H1 (cell line): ENCODE measurements around the gene NOTUM. TPM values are rescaled to one million over a fixed set of nuclear protein-coding genes. Genes with fewer than 3 reads are reported as not detected.

Experiments used
- CTCF ChIA-PET: fragments of 300-600 bp; sonication (Branson Sonifier 250); formaldehyde crosslinking; loops from one replicate; lab custom pipeline; 2021; ENCODE audit not compliant: partially characterized antibody; lab: Charles Lee
- POLR2A ChIA-PET: fragments of 300-600 bp; sonication (Branson Sonifier 250); formaldehyde crosslinking; loops from one replicate; lab custom pipeline; 2021; ENCODE audit warnings: inconsistent platforms; ENCODE audit not compliant: partially characterized antibody; lab: Charles Lee
- DNase-seq, 2 experiments: peaks; one replicate each; pipeline versions ENCODE4 v3.0.0 to v3.0.0-alpha.2; 2010 to 2022; ENCODE audit warnings: low spot score in 2 of 2, low read depth in 1 of 2, mixed read lengths in 1 of 2
- FAIRE-seq: peaks from 2 replicates; lab custom pipeline; 2011; peaks lifted over from hg19 to GRCh38; lab: Jason Lieb, UNC
- H2AFZ ChIP-seq: 2 replicates; pipeline ENCODE4 v1.8.1; 2012; ENCODE audit warnings: low read length, inconsistent platforms
- H2AK5ac ChIP-seq: 2 replicates; pipeline ENCODE4 v1.6.1; 2013; ENCODE audit warnings: low read depth, low read length
- H2BK120ac ChIP-seq: replicated peaks from 2 replicates; pipeline ENCODE3; 2013; ENCODE audit warnings: low read depth, low read length, inconsistent platforms
- H2BK12ac ChIP-seq: 2 replicates; pipeline ENCODE4 v1.6.1; 2013; ENCODE audit warnings: low read depth, low read length
- H2BK15ac ChIP-seq: 2 replicates; pipeline ENCODE4 v1.6.1; 2013; ENCODE audit warnings: low read length
- H2BK20ac ChIP-seq: 2 replicates; pipeline ENCODE4 v1.6.1; 2013; ENCODE audit warnings: low read length
- H2BK5ac ChIP-seq: 2 replicates; pipeline ENCODE4 v1.6.1; 2013; ENCODE audit warnings: low read depth, low read length
- H3K14ac ChIP-seq: 2 replicates; pipeline ENCODE4 v1.6.1; 2013; ENCODE audit warnings: inconsistent platforms; ENCODE audit not compliant: insufficient read length
- H3K18ac ChIP-seq: 2 replicates; pipeline ENCODE4 v1.6.1; 2013; ENCODE audit warnings: low read length; ENCODE audit errors: extremely low read depth
- H3K23ac ChIP-seq: 2 replicates; pipeline ENCODE4 v1.6.1; 2013; ENCODE audit warnings: inconsistent platforms; ENCODE audit not compliant: insufficient read length
- H3K23me2 ChIP-seq: 2 replicates; pipeline ENCODE4 v1.6.1; 2013; ENCODE audit warnings: low read depth, low read length
- H3K27ac ChIP-seq: 2 replicates; pipeline ENCODE4 v1.6.1; 2011; ENCODE audit warnings: low read depth, low read length, inconsistent platforms
- H3K27me3 ChIP-seq, 4 experiments: replicated peaks in 1 of 4; 1 replicate in 1 of 4; 2 replicates in 3 of 4; pipeline versions ENCODE4 v1.6.1 to v1.8.1; 2011 to 2013; ENCODE audit warnings: low read length in 3 of 4, mild to moderate bottlenecking in 3 of 4, inconsistent platforms in 2 of 4, mixed read lengths in 2 of 4, moderate library complexity in 1 of 4; ENCODE audit not compliant: control insufficient read depth in 3 of 4, insufficient read depth in 3 of 4; ENCODE audit errors: extremely low read depth in 1 of 4
- H3K36me3 ChIP-seq, 4 experiments: 2 replicates each; pipeline versions ENCODE4 v1.6.1 to v1.8.1; 2011 to 2013; ENCODE audit warnings: mild to moderate bottlenecking in 4 of 4, low read length in 3 of 4, moderate library complexity in 2 of 4, control low read depth in 1 of 4, inconsistent platforms in 1 of 4; ENCODE audit not compliant: insufficient read depth in 4 of 4, control insufficient read depth in 2 of 4
- H3K4ac ChIP-seq: replicated peaks from 2 replicates; pipeline ENCODE3; 2013; ENCODE audit warnings: low read length, low read depth, mixed read lengths, inconsistent platforms; ENCODE audit not compliant: insufficient read length
- H3K4me1 ChIP-seq, 4 experiments: replicated peaks in 1 of 4; 1 replicate in 1 of 4; 2 replicates in 3 of 4; pipeline versions ENCODE4 v1.6.1 to v1.8.1; 2011 to 2013; ENCODE audit warnings: low read length in 3 of 4, inconsistent platforms in 2 of 4, mixed read lengths in 1 of 4; ENCODE audit not compliant: insufficient read depth in 4 of 4, control insufficient read depth in 3 of 4
- H3K4me2 ChIP-seq, 2 experiments: 2 replicates each; pipeline versions ENCODE4 v1.6.1 to v1.8.1; 2011 to 2013; ENCODE audit warnings: low read depth in 2 of 2, low read length in 2 of 2, control low read depth in 1 of 2, inconsistent platforms in 1 of 2, mild to moderate bottlenecking in 1 of 2; ENCODE audit not compliant: insufficient read depth in 1 of 2
- H3K4me3 ChIP-seq, 4 experiments: fragments of 200-600, 300-600 bp in 1 of 4; sonication (generic), shearing (Covaris generic), sonication (Bioruptor Twin) in 1 of 4; 2 replicates each; pipeline versions ENCODE4 v1.5.1 to v1.8.1; 2011 to 2016; ENCODE audit warnings: low read length in 4 of 4, low read depth in 3 of 4, control low read depth in 2 of 4, inconsistent platforms in 2 of 4, mild to moderate bottlenecking in 2 of 4, mixed read lengths in 1 of 4, moderate library complexity in 1 of 4; ENCODE audit not compliant: insufficient read depth in 2 of 4; ENCODE audit errors: extremely low read depth in 1 of 4
- H3K56ac ChIP-seq: replicated peaks from 2 replicates; pipeline ENCODE3; 2013; ENCODE audit warnings: low read depth, mild to moderate bottlenecking, mixed read lengths, low read length, inconsistent platforms; ENCODE audit not compliant: insufficient read length
- H3K79me1 ChIP-seq: 2 replicates; pipeline ENCODE4 v1.6.1; 2013; ENCODE audit warnings: low read depth, low read length, control low read depth
- H3K79me2 ChIP-seq, 2 experiments: 2 replicates each; pipeline versions ENCODE4 v1.6.1 to v1.8.1; 2012 to 2013; ENCODE audit warnings: low read length in 2 of 2, mild to moderate bottlenecking in 2 of 2, inconsistent platforms in 1 of 2; ENCODE audit not compliant: insufficient read depth in 2 of 2, control insufficient read depth in 1 of 2
- H3K9ac ChIP-seq, 4 experiments: replicated peaks in 1 of 4; 1 replicate in 1 of 4; 2 replicates in 3 of 4; pipeline versions ENCODE4 v1.6.1 to v1.8.1; 2011 to 2013; ENCODE audit warnings: low read depth in 3 of 4, low read length in 3 of 4, control low read depth in 2 of 4, mild to moderate bottlenecking in 2 of 4, moderate library complexity in 2 of 4, inconsistent platforms in 1 of 4; ENCODE audit errors: extremely low read depth in 1 of 4
- H3K9me3 ChIP-seq, 2 experiments: 2 replicates each; pipeline versions ENCODE4 v1.6.1 to v1.8.1; 2012 to 2013; ENCODE audit warnings: mild to moderate bottlenecking in 2 of 2, moderate library complexity in 2 of 2, control low read depth in 1 of 2, inconsistent platforms in 1 of 2, low read depth in 1 of 2, low read length in 1 of 2, mixed read lengths in 1 of 2; ENCODE audit not compliant: insufficient read depth in 2 of 2
- H4K20me1 ChIP-seq, 2 experiments: replicated peaks in 1 of 2; 2 replicates each; pipeline versions ENCODE3 to v1.8.1; 2011 to 2013; ENCODE audit warnings: inconsistent platforms in 2 of 2, low read length in 2 of 2, mild to moderate bottlenecking in 1 of 2; ENCODE audit not compliant: insufficient read depth in 2 of 2, control insufficient read depth in 1 of 2
- H4K5ac ChIP-seq: 2 replicates; pipeline ENCODE4 v1.6.1; 2013; ENCODE audit warnings: low read length, low read depth, mixed read lengths, inconsistent platforms; ENCODE audit not compliant: insufficient read length
- H4K8ac ChIP-seq: 2 replicates; pipeline ENCODE4 v1.8.0; 2013; ENCODE audit warnings: mild to moderate bottlenecking, moderate library complexity, low read length, inconsistent platforms; ENCODE audit not compliant: insufficient read depth; ENCODE audit errors: extremely low read depth
- H4K91ac ChIP-seq: replicated peaks from 2 replicates; pipeline ENCODE3; 2013; ENCODE audit warnings: low read length, mixed read lengths, inconsistent platforms; ENCODE audit not compliant: insufficient read length
- ASH2L ChIP-seq: fragments of 200-600, 300-600 bp; sonication (generic); IDR thresholded peaks from one replicate; pipeline ENCODE4 v1.7.1; 2017; ENCODE audit warnings: low read length
- BRCA1 ChIP-seq: IDR thresholded peaks from 2 replicates; pipeline ENCODE4 v1.6.1; 2012; ENCODE audit warnings: low read depth, low read length, improper control_type of control experiment
- CTBP2 ChIP-seq: IDR thresholded peaks from 2 replicates; pipeline ENCODE4 v1.7.0; 2011; ENCODE audit warnings: borderline replicate concordance, mild to moderate bottlenecking, moderate library complexity, mixed read lengths, low read length; ENCODE audit not compliant: insufficient read depth, insufficient read length
- FOSL1 ChIP-seq: IDR thresholded peaks from 2 replicates; pipeline ENCODE4 v1.6.1; 2011; ENCODE audit warnings: mild to moderate bottlenecking, low read depth, low read length, moderate library complexity; ENCODE audit not compliant: insufficient read depth
- JUN ChIP-seq: IDR thresholded peaks from 2 replicates; pipeline ENCODE4 v1.6.1; 2011; ENCODE audit warnings: low read depth, mild to moderate bottlenecking, improper control_type of control experiment, low read length
- NANOG ChIP-seq: IDR thresholded peaks from 2 replicates; pipeline ENCODE4 v1.6.1; 2011; ENCODE audit warnings: low read length, low read depth, mild to moderate bottlenecking, inconsistent platforms; ENCODE audit not compliant: insufficient read depth, poor library complexity, severe bottlenecking
- NRF1 ChIP-seq: IDR thresholded peaks from 2 replicates; pipeline ENCODE4 v1.6.1; 2011; ENCODE audit warnings: mild to moderate bottlenecking, low read depth, low read length, improper control_type of control experiment
- POLR2A ChIP-seq, 2 experiments: IDR thresholded peaks; 1 replicate in 1 of 2; 2 replicates in 1 of 2; pipeline ENCODE4 v1.6.1; 2011; ENCODE audit warnings: low read depth in 2 of 2, low read length in 2 of 2, mild to moderate bottlenecking in 2 of 2; ENCODE audit errors: control extremely low read depth in 1 of 2
- SP1 ChIP-seq: IDR thresholded peaks from 2 replicates; pipeline ENCODE4 v1.6.1; 2011; ENCODE audit warnings: low read depth, low read length
- YY1 ChIP-seq: IDR thresholded peaks from 2 replicates; pipeline ENCODE4 v1.6.1; 2011; ENCODE audit warnings: low read depth, mild to moderate bottlenecking, low read length
- WGBS, 2 experiments: shearing (Covaris generic) in 1 of 2; methylation state at CpG; one replicate each; pipeline versions ENCODE4 v1.1.6 to v1.1.7; 2013 to 2015; ENCODE audit warnings: low lambda C conversion rate in 2 of 2, mixed read lengths in 2 of 2, inconsistent platforms in 1 of 2, low coverage in 1 of 2, missing lambda C conversion rate in 1 of 2; ENCODE audit not compliant: insufficient replicate concordance in 2 of 2, insufficient coverage in 1 of 2, insufficient read length in 1 of 2; ENCODE audit errors: extremely low coverage in 1 of 2, missing lambda C conversion rate in 1 of 2; 5-methylcytosine and 5-hydroxymethylcytosine counted together
- polyA plus RNA-seq, 7 experiments: library from polyadenylated mRNA; depleted of rRNA in 3 of 7; stranded (reverse) in 5 of 7; unstranded in 2 of 7; fragments of >200 nt in 5 of 7; fragments of 200-250 nt in 2 of 7; gene quantifications; 1 replicate in 5 of 7; 2 replicates in 1 of 7; 4 replicates in 1 of 7; pipeline versions ENCODE4 v1.2.1 to v1.2.3, GENCODE V29; 2011 to 2013; ENCODE audit warnings: missing spikeins in 2 of 7, mixed read lengths in 2 of 7
- total RNA-seq: library from RNA; stranded (reverse); fragmentation: NEBNext Ultra II Directional; extraction: Animal tissue kit (Norgen Biotek cat#: 25700); gene quantifications from 2 replicates; pipeline ENCODE4 v1.2.1, GENCODE V29; 2021

The NOTUM gene
- total and polyA plus RNA-seq, 2 of the 8 experiments (the other 6 are each of a cell fraction or from before 2014, with no cell fraction given): 0.45 to 0.76 TPM

DNA sequence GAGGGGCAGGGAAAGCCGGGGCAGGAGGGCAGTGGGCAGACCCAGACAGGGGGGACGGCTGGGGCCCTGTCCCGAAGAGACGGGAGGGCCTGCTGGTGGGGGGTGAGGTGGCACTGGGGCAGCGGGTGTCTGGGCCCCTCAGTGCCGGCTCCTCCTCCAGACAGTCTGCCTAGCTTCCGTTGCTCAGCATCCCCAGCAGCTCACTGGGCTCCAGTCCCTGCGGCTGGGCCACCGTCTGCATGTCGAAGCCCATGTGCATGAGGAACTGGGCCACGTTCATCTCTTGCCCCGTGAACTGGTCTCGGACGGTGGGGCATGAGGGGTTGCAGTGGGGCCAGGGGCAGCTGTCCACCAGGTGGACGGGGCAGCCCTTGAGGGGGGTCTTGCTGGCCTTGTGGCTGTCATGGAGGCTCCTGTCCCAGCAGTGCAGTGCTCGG is 8.2 kb downstream of the NOTUM start:
- H3K36me3 ChIP-seq: no peaks in the 10 kb centered on the region
- no peaks in the 10 kb centered on the region for H3K9me3 ChIP-seq
- H4K20me1 ChIP-seq: no peaks in the 10 kb centered on the region
- TF ChIP-seq FOSL1 (no peak), BRCA1 (no peak), POLR2A (IDR thresholded peaks at IDR 0.05; ENCODE audit: control extremely low read depth in 1 of 2, low read depth in 2 of 2, low read length in 2 of 2) (no peak), ASH2L (no peak), SP1 (no peak), NANOG (no peak), YY1 (no peak), JUN (no peak), CTBP2 (no peak), NRF1 (no peak)
- H3K27me3 ChIP-seq: peaks cover 2 to 24% (median 3%) of the 10 kb centered on the region in 4 experiments; a peak in 6 of 7 replicates
- no peak overlapping the region for H3K4ac ChIP-seq
- no peak overlapping the region; the same call in 1 of the 2 replicates for H4K8ac ChIP-seq
- no peak overlapping the region for H2AFZ ChIP-seq
- POLR2A ChIA-PET: interaction anchor here (0.5 to 2.7 kb wide), 5 partner anchors 22 to 301 kb away, joined by 4 to 8 read pairs (median 5); partner anchors contain the start of genes ASPSCR1 and MAFG
- H3K9ac ChIP-seq: no peak overlapping the region
- no peaks in the 10 kb centered on the region for H3K79me2 ChIP-seq
- DNase-seq (no peak), FAIRE-seq (no peak)
- H3K23me2 ChIP-seq: no peaks in the 10 kb centered on the region
- H2BK120ac ChIP-seq: no peak overlapping the region
- H3K4me3 ChIP-seq: no peak overlapping the region
- no peak overlapping the region for H4K5ac ChIP-seq
- no peak overlapping the region for H2BK5ac ChIP-seq
- H2BK15ac ChIP-seq: no peak overlapping the region
- no peaks in the 10 kb centered on the region for H3K79me1 ChIP-seq
- no peaks in the 10 kb centered on the region; a peak in 1 of 7 replicates for H3K4me1 ChIP-seq
- 86% methylated on average over 13 of the region's 16 CpGs; no CpG with 5 or more reads in 1 of the 2 experiments for WGBS, 2 experiments
- no peak overlapping the region for H4K91ac ChIP-seq
- H3K18ac ChIP-seq: no peak overlapping the region
- H2BK20ac ChIP-seq: no peak overlapping the region
- H3K14ac ChIP-seq: no peak overlapping the region
- 0 out of 2 replicates have a peak overlapping the region, but pooled peaks have one; percentile 17 for H2BK12ac ChIP-seq
- CTCF ChIA-PET: interaction anchor here (0.7 to 2.0 kb wide), 3 partner anchors 25 to 217 kb away, joined by 3 to 8 read pairs (median 4); no protein-coding TSS in a partner anchor
- H3K27ac ChIP-seq: no peak overlapping the region
- no peak overlapping the region for H3K4me2 ChIP-seq
- H3K56ac ChIP-seq: no peak overlapping the region
- H3K23ac ChIP-seq: no peak overlapping the region
- no peak overlapping the region for H2AK5ac ChIP-seq
